T-helper 1 cell treated with Interleukin-12 subunit alpha and Interleukin-12 subunit beta and Interleukin-4 antibody, amounts not matched to agents 30 ng/mL and 1 ng/mL, for 36 hours (primary cell): Measurements from ENCODE around the gene BUD31. TPM values are rescaled to one million over a fixed set of nuclear protein-coding genes. Genes with fewer than 3 reads are reported as not detected.

Source experiments
- intact Hi-C: fragments of 100-400 bp; cut with micrococcal nuclease; formaldehyde crosslinking; loops from one replicate; pipeline ENCODE4 v1.15.1; 2024
- total RNA-seq: library from RNA; stranded (reverse); gene quantifications from 2 replicates; pipeline ENCODE4 v1.2.3, GENCODE V29; 2022

BUD31 gene
- total RNA-seq: 111 and 118 TPM in 2 replicates

DNA sequence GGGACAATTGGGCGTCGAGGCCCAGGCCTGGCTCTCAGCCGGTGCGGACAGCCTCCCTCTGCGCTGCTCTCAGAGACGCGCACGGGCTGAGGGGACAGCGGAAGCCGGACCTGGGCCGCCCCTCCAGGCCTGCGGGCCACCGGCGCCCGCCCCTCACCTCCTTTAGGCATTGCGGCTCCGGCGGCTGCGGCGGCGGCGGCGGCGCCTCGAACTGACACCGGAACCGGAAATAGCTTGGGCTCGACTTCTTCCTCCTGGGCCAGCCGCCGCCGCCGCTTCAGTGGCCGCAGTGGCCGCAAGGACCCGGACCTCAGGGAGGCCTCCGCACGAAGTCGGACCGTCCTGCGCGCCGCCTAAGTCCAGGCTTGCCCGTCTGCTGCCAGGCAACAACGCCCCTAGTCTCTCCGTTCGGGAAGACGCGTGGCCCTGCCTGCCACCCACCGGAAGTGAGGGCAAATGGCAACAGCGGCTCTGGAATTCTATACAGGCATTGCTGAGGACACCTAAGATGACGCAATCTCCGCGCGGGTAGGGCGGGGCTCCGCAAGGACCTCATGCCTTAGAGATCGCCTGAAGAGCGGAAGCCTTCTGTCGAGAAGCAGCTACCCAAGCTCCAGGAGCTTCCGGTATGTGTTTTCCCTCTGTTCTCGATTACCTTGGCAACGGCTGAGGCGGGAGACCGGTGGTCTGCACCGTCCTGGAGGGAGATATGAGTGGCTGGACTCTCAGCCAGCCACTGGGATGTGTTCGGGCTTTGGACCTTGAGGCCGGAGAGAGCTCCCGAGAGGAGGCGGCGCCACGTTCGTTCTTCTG, at the start of gene BUD31, which contains the start of gene PDAP1:
TSS of gene BUD31 (plus strand) at position 591 of the 813 bp plus-strand sequence. CDS start 2,124 bp downstream, outside the sequence.
TSS of gene PDAP1 (minus strand) at position 219 of the 813 bp plus-strand sequence. CDS start at position 170, 49 bp downstream.
- intact Hi-C loops: loop anchor here (1.0 to 10.0 kb wide), 15 partner anchors 15 to 1020 kb away; partner anchors contain the start of genes ARPC1B, ATP5MF, CPSF4 and PTCD1

DNA sequence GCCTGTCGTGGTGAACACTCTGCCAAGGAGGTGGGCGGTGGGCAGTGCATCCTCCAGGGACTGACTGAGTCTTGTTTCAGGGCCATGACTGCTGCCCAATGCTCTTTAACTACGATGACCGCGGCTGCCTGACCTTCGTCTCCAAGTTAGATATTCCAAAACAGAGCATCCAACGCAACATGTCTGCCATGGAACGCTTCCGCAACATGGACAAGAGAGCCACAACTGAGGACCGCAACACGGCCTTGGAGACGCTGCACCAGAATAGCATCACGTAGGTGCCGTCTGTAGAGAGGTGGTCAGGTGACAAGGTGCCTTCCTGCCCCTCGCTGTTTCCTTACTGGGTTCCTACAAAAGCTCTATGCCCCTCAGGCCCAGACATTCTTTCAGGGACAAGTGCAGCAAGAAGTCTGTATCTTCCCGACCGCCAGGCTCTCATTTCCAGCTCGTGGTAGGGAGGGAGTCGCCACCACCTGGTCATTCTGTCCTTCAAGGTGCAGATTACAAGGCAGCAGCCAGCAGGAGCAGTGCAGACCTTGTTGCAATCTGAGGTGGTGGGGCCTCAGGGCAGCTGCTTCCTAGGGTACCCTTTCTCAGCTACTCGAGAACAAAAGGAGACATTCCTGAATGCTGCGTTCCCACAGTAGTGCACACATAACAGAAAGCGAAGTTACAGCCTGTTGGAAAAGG, 49.2 kb upstream of the BUD31 start:
- intact Hi-C loops: no loop called here

DNA sequence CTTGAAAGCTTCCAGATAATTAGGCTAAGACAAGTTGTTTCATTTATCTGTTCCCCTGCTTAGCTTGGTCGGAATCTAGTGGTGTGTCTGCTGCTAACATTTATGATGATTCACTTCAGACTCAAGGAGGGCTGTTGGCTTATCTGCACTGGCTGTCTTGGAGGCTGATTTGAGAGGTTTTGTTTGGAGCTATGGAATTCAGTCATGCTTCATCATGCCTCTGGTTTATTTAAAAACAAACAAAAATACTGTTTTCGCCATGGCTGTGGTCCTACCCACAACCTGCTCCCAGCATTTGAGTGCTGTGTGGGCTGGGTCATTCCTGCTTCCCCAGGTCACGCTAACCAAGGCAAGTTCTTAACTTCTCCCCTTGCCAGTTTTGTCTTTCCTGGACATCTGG, 46.0 kb upstream of the BUD31 start:
- intact Hi-C loops: no loop called here

DNA sequence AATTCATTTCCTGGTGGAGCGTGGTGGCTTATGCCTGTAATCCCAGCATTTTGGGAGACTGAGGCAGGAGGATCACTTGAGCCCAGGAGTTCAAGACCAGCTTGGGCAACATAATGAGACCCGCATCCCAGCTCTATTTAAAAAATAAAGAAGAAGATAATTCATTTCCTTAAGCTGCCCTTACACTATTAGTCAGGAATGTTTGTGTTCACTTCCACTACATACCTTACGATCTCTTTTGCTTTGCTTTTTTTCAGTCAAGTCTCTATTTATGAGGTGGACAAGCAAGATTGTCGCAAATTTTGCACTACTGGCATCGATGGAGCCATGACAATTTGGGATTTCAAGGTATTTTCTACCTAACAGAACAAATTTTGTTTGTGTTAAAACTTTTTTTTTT, 45.5 kb upstream of the BUD31 start:
- intact Hi-C loops: no loop called here

DNA sequence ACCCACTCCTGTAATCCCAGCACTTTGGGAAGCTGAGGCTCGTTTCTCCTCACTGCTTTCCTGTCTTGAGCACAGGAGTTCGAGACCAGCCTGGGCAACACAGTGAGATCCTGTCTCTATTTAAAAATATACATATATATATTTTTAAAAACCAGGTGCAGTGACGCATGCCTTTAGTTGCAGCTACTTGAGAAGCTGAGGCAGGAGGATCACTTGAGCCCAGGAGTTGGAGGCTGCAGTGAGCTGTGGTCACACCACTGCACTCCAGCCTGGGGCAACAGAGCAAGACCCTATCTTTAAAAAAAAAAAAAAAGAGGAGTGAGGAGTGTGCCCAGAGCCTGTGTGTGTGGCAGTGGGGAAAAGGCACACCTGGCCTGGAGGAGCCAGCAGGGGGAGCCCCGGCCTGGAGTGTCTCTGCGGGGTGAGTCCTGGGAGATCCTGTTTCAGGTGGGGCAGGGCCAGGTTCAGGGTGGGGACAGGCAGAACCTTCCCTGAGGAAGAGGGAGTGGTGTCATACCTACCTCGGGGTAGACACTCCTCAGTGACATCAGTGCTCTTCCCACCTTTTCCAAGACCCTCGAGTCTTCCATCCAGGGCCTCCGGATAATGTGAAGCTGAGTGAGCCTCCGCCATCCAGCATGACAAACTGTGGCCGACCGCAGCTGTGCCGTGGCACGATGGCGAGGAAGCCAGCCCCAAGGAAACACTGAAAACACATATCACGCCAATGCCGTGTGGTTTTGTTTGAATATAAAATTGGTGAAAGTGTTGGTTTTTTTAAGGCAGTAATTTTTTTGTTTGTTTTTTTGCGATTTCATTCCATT, 43.2 kb upstream of the BUD31 start:
- intact Hi-C loops: loop anchor here (1.0 kb wide), 1 partner anchor 22 kb away; no protein-coding TSS in a partner anchor

DNA sequence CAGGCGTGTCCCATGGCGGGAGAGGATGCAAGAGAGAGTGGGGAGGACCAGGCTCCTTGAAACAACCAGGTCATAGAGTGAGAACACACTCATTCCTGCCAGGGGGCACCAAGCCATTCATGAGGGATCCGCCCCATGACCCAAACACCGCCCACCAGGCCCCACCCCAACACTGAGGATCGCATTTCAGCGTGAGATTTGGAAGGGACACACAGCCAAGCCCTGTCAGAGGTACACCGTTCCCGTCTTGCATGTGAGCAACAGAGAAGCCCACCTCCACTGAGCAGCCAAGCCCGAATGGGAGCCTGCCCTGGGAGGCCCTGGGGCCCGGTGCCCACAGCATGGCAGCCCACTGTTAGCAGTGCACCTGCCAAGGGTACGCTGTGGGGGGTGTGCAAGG, 42.1 kb upstream of the BUD31 start:
- intact Hi-C loops: no loop called here

DNA sequence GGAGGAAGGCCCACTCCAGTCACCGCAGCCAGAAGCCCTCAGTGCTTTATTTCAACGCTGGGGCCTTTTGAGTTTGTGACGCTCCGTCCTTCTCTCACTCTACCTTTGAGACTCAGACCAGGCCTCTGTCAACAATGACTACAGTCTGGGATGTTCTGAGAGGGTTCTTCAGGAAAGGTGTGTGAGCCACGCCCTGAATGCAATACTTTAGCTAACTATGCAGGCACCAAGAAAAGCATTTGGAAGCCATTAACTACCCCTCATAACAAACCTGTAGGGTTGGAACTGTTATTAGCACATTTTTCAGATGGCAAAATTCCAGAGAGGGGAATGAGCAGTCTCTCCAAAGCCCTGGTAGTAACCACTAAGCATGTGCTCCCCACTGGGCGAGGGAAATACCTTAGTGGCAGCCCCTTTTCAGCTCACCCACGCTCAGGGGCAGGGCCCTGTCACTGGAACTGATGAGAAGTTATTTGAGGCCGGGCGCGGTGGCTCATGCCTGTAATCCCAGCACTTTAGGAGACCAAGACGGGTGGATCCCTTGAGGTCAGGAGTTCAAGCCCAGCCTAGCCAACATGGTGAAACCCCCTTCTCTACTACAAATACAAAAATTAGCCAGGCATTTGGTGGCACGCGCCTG, 39.9 kb upstream of the BUD31 start:
- intact Hi-C loops: no loop called here

DNA sequence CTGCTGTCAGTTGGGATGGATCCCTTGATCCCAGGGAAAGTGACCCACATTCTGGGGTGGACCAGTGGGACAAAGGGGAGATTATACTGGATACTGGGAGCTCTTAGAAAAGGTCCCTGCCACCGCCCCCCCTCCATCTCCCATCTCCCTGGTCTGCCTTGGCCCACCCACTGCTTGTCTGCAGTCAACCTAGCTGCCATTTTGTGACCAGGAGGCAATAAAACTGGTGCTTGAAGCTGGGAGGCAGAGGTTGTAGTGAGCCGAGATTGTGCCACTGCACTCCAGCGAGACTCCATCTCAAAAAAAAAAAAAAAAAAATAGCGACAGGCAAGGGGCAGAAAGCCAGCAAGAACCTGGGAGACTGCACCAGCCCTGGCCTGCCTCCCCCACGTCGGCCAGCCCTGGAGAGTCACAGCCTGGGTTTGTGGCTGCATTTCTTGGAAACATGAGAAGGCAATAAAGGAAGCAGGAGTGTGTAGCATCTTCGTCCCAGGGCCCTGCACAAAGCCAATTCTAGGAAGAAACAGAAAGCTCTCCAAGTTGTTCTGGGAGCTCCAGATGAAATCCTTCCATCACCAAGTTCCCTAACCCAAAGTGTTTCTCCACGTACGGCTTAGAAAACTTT, 38.9 kb upstream of the BUD31 start:
- intact Hi-C loops: no loop called here

DNA sequence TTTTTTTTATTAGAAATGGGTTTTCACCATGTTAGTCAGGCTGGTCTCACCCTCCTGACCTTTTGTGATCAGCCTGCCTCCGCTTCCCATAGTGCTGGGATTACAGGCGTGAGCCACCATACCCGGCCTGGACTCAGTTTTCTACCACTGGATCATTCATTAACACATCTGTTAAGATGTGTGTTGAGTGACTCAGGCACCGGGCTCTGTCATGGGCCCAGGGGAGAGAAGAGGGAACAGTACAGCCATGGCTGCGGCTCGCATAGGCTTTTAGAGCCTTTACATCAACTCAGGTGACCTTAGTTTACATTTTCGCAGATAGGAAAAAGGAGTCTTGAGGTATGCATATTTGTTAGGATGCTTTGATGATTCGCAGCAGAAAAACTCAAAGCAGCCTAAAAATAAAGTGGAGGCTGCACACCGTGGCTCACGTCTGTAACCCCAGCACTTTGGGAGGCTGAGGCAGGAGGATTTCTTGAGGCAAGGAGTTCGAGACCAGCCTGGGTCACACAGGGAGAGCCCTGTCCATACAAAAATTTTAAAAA, 37.3 kb upstream of the BUD31 start:
- intact Hi-C loops: no loop called here

DNA sequence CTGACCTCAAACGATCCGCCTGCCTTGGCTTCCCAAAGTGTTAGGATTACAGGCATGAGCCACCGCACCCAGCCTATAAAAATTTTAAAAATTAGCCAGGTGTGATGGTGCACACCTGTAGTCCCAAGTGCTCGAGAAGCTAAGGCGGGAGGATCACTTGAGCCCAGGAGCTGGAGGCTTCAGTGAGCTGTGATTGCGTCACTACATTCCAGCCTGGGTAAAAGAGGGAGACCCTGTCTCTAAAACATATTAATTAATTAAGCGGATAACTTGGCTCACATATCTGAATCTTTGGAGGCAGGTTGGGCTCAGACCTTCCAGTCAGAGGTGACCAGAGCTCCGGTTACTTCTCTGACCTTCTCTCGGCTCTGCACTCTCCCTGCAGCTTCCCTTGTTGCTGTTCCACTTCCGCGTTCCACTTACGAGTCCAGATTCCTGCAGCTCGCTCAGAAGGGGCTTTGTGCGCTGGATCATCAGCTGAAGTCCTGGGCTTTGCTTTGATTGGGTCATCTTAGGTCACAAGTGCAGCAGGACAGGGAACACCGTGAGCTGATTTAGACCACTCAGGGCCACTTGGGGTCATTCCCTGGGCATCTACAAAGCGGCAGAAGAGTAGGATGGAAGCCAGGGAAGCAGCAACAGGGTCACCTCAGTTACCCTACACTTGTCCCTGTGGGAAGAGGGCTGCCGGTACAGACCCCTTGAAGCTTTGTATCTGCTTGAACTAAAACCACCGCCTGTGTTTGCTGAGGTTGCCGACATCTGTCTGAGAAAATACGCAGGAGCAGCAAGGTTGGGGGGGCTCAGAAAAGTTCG, 36.3 kb upstream of the BUD31 start:
- intact Hi-C loops: no loop called here

DNA sequence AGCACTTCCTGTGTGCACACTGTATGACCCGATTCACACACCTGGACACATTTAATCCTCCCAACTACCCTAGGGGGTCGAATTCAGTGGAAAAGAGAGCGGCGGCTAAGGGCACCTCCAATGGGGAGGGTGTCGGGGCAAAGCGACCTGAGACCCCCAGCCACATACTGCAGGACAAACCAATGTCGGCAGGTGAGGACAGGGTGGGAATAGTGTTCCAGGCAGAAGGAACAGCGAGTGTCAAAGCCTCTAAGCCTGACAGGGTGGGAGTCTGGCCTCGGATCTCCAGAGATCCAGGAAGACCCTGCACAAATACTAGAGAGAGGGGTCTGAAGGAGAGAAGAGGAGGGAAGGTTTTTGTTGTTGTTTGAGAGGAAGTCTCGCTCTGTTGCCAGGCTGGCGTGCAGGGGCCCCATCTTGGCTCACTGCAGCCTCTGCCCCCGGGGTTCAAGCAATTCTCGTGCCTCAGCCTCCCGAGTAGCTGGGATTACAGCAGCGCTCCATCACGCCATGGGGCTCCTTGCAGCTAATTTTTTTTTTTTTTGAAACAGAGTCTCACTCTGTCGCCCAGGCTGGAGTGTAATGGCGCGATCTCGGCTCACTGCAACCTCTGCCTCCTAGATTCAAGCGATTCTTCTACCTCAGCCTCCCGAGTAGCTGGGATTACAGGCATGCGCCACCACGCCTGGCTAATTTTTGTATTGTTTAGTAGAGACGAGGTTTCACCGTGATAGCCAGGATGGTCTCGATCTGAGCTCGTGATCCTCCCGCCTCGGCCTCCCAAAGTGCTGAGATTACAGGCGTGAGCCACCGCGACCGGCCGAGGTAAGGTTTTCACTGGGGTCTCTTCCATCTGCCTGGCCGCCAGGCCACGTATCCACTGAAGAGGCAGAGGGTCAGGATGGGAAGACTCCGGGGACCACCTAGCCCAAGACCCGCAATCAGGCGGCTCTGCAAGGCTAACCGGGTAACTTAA, 35.4 kb upstream of the BUD31 start:
- intact Hi-C loops: loop anchor here (1.0 kb wide), 4 partner anchors 20 to 494 kb away; partner anchors contain the start of genes BUD31 and PDAP1

DNA sequence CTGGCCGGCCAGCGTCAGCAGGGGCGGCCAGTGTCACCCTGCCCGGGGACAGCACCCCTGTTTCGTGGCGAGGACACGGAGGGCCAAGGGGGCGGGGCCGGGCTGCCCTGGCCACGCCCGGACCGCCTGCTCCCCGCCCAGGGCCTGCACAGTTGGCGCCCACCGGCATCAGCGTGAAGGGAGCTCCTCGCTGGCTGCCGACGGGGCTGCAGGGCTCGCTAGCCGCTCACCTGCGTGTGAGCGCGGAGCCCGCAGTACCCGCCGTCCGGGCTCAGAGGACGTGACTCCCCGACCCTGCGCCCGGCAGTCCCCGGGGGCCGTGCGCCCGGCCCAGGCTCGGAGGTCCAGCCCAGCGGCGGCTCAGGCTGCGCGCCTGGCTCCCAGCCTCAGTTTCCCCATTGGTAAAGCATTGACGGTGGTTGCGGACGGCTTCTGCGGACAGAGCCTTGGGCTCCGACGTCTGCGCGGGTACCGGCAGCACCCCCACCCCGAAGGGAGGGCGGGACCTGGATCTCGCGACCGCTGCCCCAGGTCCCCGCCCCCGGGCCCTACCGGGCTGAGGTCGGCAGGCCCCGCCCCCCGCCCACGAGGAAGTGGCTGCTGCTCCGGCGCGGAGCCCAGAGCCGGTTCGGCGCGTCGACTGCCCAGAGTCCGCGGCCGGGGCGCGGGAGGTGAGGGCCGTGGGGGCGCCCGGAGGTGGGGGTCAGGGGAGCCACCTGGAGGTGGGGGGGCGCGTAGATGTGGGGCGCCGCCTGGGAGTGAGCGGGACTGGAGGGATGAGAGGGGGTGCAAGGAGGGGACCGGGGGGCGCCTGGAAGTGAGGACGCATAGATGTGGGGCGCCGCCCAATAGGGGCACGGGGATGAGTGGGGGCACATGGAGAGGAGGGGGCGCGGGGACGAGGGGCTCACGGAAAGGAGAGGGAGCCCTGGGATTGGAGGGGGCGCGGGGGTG, 34.4 kb upstream of the BUD31 start, which contains the start of gene ARPC1B:
TSS of gene ARPC1B (plus strand) at position 620 of the 954 bp plus-strand sequence. CDS start 10,985 bp downstream, outside the sequence.
- intact Hi-C loops: loop anchor here (1.0 kb wide), 4 partner anchors 19 to 495 kb away; partner anchors contain the start of genes BUD31 and PDAP1

DNA sequence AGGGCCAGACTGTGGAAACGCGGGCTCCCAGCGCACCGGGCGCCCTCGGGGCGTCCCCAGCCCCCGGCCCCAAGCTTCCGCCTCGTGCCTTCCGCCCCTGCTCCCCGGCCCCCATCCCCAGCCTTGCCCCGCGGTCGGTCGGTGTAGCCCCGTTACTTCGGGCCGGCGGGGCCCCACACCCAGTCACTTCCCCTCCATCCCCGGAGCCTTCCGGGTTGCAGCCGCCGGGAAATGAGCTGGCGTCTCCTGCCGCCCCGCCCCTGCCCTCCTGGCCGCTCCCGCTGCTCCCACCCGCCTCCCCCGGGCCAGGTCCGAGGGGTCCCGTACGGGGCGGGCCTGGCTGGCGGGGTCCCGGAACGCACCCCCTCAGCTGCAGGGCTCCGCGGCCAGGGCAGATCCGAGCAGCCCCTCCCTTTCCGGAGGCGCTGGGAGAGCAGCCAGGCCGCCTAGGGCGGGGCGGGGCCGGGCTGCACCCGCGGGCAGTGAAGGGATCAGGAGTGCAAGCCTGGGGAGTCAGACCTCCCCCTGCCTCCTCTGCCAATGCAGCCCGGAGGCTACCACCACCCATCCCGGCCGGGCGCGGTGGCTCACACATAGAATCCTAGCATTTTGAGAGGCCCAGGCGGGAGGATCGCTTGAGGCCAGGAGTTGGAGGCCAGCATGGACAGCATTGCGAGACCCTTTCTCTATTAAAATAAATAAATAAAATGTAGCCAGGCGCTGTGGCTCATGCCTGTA, 33.5 kb upstream of the BUD31 start:
- intact Hi-C loops: no loop called here

DNA sequence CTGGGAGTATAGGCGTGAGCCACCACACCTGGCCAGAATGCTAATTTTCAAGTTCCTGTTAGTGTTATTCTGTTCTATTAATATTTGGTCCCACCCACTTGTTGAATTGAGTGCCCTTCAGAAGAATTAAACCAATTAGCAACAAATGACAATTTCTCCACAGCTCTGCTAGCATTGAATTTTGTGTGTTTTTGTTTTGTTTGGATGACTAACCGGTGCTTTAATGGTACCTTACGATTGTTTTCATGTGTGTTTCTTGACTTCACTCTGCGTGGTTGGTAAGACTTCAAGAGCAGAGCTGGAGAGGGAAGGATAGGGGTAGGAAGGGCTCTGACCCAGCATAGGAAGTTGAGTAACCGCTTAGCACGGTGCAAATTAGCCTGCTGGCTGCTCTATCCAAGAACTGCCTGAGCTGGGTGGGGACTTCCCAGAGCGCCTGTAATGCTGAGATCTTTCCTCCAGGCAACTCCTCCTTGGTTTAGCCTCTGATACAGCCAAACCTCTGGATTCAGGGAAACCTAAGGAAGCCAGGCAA, 29.7 kb upstream of the BUD31 start:
- intact Hi-C loops: loop anchor here (1.0 kb wide), 3 partner anchors 8 to 236 kb away; no protein-coding TSS in a partner anchor

DNA sequence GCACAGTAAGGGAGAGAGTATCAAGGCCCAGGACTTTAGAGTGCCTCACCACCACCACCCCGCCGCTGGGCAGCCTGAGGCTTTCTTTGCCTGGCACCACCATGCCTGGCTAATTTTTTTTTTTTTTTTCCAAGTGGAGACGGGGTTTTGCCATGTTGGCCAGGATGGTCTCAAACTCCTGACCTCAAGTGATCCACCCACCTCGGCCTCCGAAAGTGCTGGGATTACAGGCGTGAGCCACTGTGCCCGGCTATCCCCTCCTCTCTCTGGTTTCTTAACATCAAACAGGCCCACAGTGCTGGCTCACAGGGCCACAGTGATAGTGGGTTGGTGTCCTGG, 29.1 kb upstream of the BUD31 start:
- intact Hi-C loops: loop anchor here (1.0 kb wide), 4 partner anchors 8 to 236 kb away; no protein-coding TSS in a partner anchor
